GM12872 (cell line): Measurements from ENCODE around the gene TIGD6.

Experiments used
- TF ChIP-seq, protein P1 (sequence below): IDR thresholded peaks from 3 replicates; pipeline ENCODE4 v1.5.1; 2011; ENCODE audit warnings: low read depth, mild to moderate bottlenecking, low read length, moderate library complexity; ENCODE audit not compliant: insufficient read depth

The TIGD6 gene

DNA sequence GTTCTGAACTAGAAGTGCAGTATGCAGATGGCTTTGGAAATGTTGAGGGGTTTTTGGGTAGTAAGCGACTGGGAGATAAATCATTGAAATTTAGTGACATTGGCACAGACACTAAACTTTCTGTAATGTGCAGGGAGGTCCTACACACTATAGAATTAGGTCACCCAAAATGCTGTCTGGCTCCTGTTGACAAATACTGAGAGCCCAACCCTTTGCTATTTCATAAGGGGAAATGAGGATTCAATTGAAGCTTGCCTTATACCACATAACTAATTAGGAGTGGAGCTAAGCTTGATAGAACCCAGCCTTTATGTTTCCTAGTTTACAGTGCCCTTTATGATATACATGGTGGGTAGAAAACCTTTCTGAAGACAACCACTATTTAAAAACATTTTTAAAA is 22.7 kb upstream of the TIGD6 start:
- TF ChIP-seq, protein P1, sequence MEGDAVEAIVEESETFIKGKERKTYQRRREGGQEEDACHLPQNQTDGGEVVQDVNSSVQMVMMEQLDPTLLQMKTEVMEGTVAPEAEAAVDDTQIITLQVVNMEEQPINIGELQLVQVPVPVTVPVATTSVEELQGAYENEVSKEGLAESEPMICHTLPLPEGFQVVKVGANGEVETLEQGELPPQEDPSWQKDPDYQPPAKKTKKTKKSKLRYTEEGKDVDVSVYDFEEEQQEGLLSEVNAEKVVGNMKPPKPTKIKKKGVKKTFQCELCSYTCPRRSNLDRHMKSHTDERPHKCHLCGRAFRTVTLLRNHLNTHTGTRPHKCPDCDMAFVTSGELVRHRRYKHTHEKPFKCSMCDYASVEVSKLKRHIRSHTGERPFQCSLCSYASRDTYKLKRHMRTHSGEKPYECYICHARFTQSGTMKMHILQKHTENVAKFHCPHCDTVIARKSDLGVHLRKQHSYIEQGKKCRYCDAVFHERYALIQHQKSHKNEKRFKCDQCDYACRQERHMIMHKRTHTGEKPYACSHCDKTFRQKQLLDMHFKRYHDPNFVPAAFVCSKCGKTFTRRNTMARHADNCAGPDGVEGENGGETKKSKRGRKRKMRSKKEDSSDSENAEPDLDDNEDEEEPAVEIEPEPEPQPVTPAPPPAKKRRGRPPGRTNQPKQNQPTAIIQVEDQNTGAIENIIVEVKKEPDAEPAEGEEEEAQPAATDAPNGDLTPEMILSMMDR: no peak

DNA sequence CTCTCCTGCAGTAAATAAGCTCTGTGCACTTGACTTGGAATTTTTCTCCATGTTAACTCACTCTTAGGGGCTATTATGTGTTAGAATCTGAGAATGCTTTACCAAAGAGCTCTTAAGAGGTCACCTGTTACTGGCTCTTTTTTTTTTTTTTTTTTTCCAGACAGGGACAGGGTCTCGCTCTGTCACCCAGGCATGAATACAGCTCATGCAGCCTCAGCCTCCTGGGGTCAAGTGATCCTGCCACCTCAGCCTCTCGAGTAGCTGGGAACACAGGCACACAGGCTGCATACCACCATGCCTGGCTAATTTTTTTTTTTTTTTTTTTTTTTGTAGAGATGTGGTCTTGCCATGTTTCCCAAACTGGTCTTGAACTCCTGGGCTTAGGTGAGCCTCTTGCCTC is 22.2 kb upstream of the TIGD6 start:
- TF ChIP-seq, protein P1: no peak

DNA sequence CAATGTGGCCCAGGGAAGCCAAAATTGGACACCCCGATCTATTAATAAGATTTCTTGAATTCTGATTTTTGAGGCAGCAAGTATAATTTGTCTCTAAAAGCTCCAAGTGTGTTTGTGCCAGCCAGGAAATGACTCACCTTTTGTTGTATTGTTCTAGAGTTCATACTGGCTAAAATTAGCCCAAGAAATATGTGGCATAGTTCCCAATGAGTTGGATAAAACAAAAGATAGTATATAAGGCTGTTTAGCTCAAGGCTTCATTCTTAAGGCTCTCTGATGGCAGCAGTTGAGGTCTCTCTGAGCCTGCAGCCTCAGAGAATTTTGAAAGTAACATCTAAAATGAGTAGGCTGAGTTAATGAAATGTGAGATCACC is 21.7 kb upstream of the TIGD6 start:
- TF ChIP-seq, protein P1: no peak

DNA sequence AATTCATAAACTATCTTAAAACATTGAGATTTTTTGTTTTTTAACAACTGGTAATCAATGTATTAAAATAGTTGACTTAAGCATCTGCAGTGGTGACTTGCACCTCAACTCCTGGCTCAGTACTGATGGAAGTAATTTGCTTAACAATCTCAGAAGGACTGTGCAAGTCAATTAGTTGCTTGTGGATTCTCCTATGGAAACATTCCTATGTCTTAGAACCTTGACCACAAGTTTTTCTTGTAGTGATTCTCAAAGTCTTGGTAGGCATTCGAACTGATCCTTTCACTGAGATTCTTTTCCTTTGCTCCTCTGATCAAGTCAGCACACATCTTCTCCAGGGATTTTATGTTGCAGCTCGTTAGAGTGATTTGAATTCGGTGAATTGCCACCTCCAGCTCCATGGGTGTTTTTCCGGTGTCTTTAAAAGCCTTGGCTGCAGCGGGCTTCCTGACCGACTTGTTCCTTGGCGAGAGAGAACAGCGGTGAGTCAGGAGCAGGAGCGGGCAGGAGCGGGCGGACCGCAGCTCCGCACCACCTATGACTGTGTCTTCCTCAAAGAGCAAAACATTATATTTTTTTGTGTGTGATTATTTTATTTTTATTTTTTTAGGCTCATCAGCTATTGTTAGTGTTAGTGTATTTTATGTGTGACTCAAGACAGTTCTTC is 21.2 kb upstream of the TIGD6 start:
- TF ChIP-seq, protein P1: no peak

DNA sequence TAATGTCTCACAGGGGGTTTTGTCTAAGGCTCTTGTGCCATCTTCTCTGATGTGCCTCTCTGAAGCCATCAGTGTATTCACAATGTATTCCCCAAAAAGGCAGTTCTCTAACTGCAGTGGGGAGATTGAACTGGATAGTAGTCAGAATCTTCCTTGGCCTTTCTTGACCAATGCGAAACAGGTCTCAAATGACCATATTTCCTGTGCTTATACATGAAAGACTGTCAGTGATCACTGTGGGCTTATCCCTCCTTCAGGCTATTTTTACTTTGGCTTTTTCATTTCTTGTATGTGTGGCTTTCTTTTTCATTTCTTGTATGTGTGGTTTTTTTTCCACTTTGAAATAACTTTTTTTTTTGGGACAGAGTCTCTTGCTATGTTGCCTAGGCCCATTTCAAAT is 19.8 kb upstream of the TIGD6 start:
- TF ChIP-seq, protein P1: no peak

GRCh38 chr5:150017226-150018005 is 17.0 kb upstream of the TIGD6 start:
- TF ChIP-seq, protein P1: no peak

DNA sequence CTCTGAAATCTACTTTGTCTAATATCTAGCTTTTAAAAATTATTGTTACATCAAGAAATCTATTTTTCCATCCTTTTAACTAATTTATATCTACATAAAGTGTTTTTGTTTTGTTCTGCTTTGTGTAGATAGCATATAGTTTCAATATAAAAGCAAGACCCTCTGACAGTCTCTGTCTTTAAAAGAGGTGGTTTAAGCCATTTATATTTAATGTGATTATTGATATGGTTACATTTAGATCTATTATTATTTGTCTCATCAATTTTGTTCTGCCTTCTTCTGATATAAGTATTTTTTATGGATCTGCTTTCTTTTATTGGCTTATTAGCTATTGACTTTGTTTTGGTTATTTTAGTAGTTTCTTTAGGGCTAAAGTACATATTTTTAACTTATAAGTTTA is 16.1 kb upstream of the TIGD6 start:
- TF ChIP-seq, protein P1: no peak
